GM21786 (cell line): ENCODE results near the gene AGPAT1.
"Not testable (repeated sequence)": the region's sequence is repeated elsewhere in the genome, so short reads cannot be mapped to it uniquely, and the experiment has no call there.

Source experiments
- ATAC-seq: cut with Tn5 transposase; IDR thresholded peaks from one replicate; pipeline ENCODE4 v1.9.1; 2021; ENCODE audit not compliant: unreplicated experiment

Gene AGPAT1

GRCh38 chr6:32151181-32151862, 24.6 kb downstream of the AGPAT1 start:
- no peak for ATAC-seq

- no peak for ATAC-seq
These were observed 25.7 kb downstream of the AGPAT1 start for GRCh38 chr6:32149932-32150870.

- no peak for ATAC-seq
These were observed 26.7 kb downstream of the AGPAT1 start for GRCh38 chr6:32149092-32149755.

- ATAC-seq = no peak
These were observed 27.4 kb downstream of the AGPAT1 start for GRCh38 chr6:32148289-32149091.

- no peak for ATAC-seq
These were observed 28.3 kb downstream of the AGPAT1 start for GRCh38 chr6:32147401-32148132.

- no peak for ATAC-seq
These were observed 29.2 kb downstream of the AGPAT1 start for GRCh38 chr6:32146687-32147086.

GRCh38 chr6:32146287-32146686, 29.6 kb downstream of the AGPAT1 start:
- ATAC-seq = no peak

- ATAC-seq = not testable (repeated sequence)
These were observed 31.6 kb downstream of the AGPAT1 start for GRCh38 chr6:32144238-32144637.

- no peak for ATAC-seq
These were observed 35.4 kb downstream of the AGPAT1 start for GRCh38 chr6:32140420-32141046.

- ATAC-seq = no peak
These were observed 36.3 kb downstream of the AGPAT1 start for GRCh38 chr6:32139590-32139989.

GRCh38 chr6:32137454-32137853, 38.4 kb downstream of the AGPAT1 start:
- no peak for ATAC-seq

GRCh38 chr6:32133786-32134185, 42.1 kb downstream of the AGPAT1 start:
- no peak for ATAC-seq

GRCh38 chr6:32132110-32132509, 43.8 kb downstream of the AGPAT1 start:
- ATAC-seq = no peak

GRCh38 chr6:32131439-32131948, 44.4 kb downstream of the AGPAT1 start:
- ATAC-seq = no peak

- no peak for ATAC-seq
These were observed 46.4 kb downstream of the AGPAT1 start for GRCh38 chr6:32129297-32130088.

- no peak for ATAC-seq
These were observed 47.1 kb downstream of the AGPAT1 start for GRCh38 chr6:32128751-32129296.

- ATAC-seq = peak; percentile 95
These were observed 47.9 kb downstream of the AGPAT1 start, which contains the start of gene ATF6B for GRCh38 chr6:32127717-32128592. Gene ATF6B, minus strand, starts transcription at chr6:32128246. Its CDS starts 39 bp downstream, at chr6:32128207.
